Urinary bladder (tissue), 4 donors: ENCODE measurements around the gene C16orf95. TPM values are rescaled to one million over a fixed set of nuclear protein-coding genes. Genes with fewer than 3 reads are reported as not detected.

Experiments
- DNase-seq: peaks from one replicate; pipeline ENCODE4 v3.0.0-alpha.2; 2015; ENCODE audit errors: extremely low spot score
- H3K27ac ChIP-seq: one replicate; pipeline ENCODE4 v1.5.1; 2013; ENCODE audit warnings: low read depth, mild to moderate bottlenecking, moderate library complexity
- H3K36me3 ChIP-seq: one replicate; pipeline ENCODE4 v1.6.1; 2013; ENCODE audit warnings: mild to moderate bottlenecking, moderate library complexity; ENCODE audit not compliant: insufficient read depth
- H3K4me1 ChIP-seq: one replicate; pipeline ENCODE4 v1.6.1; 2013; ENCODE audit warnings: mild to moderate bottlenecking, moderate library complexity; ENCODE audit not compliant: insufficient read depth
- H3K4me3 ChIP-seq: one replicate; pipeline ENCODE4 v1.5.1; 2013; ENCODE audit warnings: low read depth, low read length
- WGBS: extraction: QIAGEN DNeasy Blood & Tissue Kit; methylation state at CpG from one replicate; pipeline ENCODE4 v1.1.7; 2013; 5-methylcytosine and 5-hydroxymethylcytosine counted together
- polyA plus RNA-seq: library from polyadenylated mRNA; stranded (reverse); fragments of 200-250 nt; gene quantifications from one replicate; pipeline ENCODE4 v1.2.3, GENCODE V29; 2013
- total RNA-seq: library from RNA; depleted of rRNA; stranded (reverse); fragments of >200 nt; gene quantifications from one replicate; pipeline ENCODE4 v1.2.3, GENCODE V29; 2014
- donor health status: healthy with polysubstance abuse.
- donor health status: healthy.

C16orf95 gene
- total and polyA plus RNA-seq, 2 donors: 1.5 to 2.8 TPM

GRCh38 chr16:87353613-87354012 is 36.4 kb upstream of the C16orf95 start:
- H3K27ac ChIP-seq: no peak overlapping the region
- peaks cover 2% of the 10 kb centered on the region for H3K4me1 ChIP-seq
- H3K36me3 ChIP-seq: no peaks in the 10 kb centered on the region
- H3K4me3 ChIP-seq: no peak overlapping the region
- DNase-seq: no peak
- 96% methylated on average over 17 of the region's 17 CpGs for WGBS

GRCh38 chr16:87352818-87353217 is 35.6 kb upstream of the C16orf95 start:
- WGBS: 96% methylated on average over 15 of the region's 15 CpGs
- H3K4me1 ChIP-seq: peaks cover 2% of the 10 kb centered on the region
- no peak overlapping the region for H3K4me3 ChIP-seq
- DNase-seq: no peak
- no peaks in the 10 kb centered on the region for H3K36me3 ChIP-seq
- H3K27ac ChIP-seq: no peak overlapping the region

GRCh38 chr16:87351320-87351698 is 34.1 kb upstream of the C16orf95 start:
- 31% methylated on average over 9 of the region's 9 CpGs for WGBS
- H3K27ac ChIP-seq: peak overlapping the region; percentile 16
- peaks cover 2% of the 10 kb centered on the region for H3K36me3 ChIP-seq
- DNase-seq: no peak
- peaks cover 2% of the 10 kb centered on the region for H3K4me1 ChIP-seq
- no peak overlapping the region for H3K4me3 ChIP-seq

- no peak for DNase-seq
Measured at GRCh38 chr16:87350681-87351319, 33.6 kb upstream of the C16orf95 start.

GRCh38 chr16:87350031-87350430 is 32.8 kb upstream of the C16orf95 start:
- no peak for DNase-seq
- Histone ChIP-seq H3K4me1 (peaks cover 2% of the 10 kb centered on the region), H3K4me3 (no peak overlapping the region), H3K27ac (no peak overlapping the region), H3K36me3 (peaks cover 2% of the 10 kb centered on the region)
- WGBS: 84% methylated on average over 8 of the region's 8 CpGs

More at GRCh38 chr16:87350681-87351319, 33.6 kb upstream of the C16orf95 start:
- Histone ChIP-seq H3K4me3 (no peak overlapping the region), H3K27ac (no peak overlapping the region), H3K4me1 (peaks cover 2% of the 10 kb centered on the region), H3K36me3 (peaks cover 2% of the 10 kb centered on the region)
- WGBS: 28% methylated on average over 23 of the region's 23 CpGs

GRCh38 chr16:87348616-87349157 is 31.5 kb upstream of the C16orf95 start:
- peaks cover 2% of the 10 kb centered on the region for H3K36me3 ChIP-seq
- no peak for DNase-seq
- H3K27ac ChIP-seq: no peak overlapping the region
- H3K4me3 ChIP-seq: no peak overlapping the region
- peaks cover 2% of the 10 kb centered on the region for H3K4me1 ChIP-seq
- WGBS: 88% methylated on average over 13 of the region's 13 CpGs

GRCh38 chr16:87347932-87348615 is 30.9 kb upstream of the C16orf95 start:
- DNase-seq: no peak
- no peak overlapping the region for H3K27ac ChIP-seq
- H3K4me3 ChIP-seq: no peak overlapping the region
- H3K36me3 ChIP-seq: peaks cover 2% of the 10 kb centered on the region
- H3K4me1 ChIP-seq: peaks cover 2% of the 10 kb centered on the region
- whole genome bisulfite sequencing: 94% methylated on average over 13 of the region's 13 CpGs

- Histone ChIP-seq H3K4me3 (no peak overlapping the region), H3K36me3 (peaks cover 6% of the 10 kb centered on the region), H3K27ac (no peak overlapping the region), H3K4me1 (no peaks in the 10 kb centered on the region)
- 93% methylated on average over 21 of the region's 21 CpGs for WGBS
- DNase-seq: no peak
Measured at GRCh38 chr16:87346517-87347060, 29.4 kb upstream of the C16orf95 start.

- Histone ChIP-seq H3K4me3 (no peak overlapping the region), H3K36me3 (peaks cover 6% of the 10 kb centered on the region), H3K4me1 (no peaks in the 10 kb centered on the region), H3K27ac (no peak overlapping the region)
- DNase-seq: no peak
- WGBS: 93% methylated on average over 28 of the region's 28 CpGs
Measured at GRCh38 chr16:87345726-87346424, 28.7 kb upstream of the C16orf95 start.

GRCh38 chr16:87344931-87345631 is 27.9 kb upstream of the C16orf95 start:
- Histone ChIP-seq H3K4me3 (no peak overlapping the region), H3K27ac (no peak overlapping the region), H3K4me1 (no peaks in the 10 kb centered on the region), H3K36me3 (peaks cover 6% of the 10 kb centered on the region)
- no peak for DNase-seq
- 71% methylated on average over 17 of the region's 17 CpGs for WGBS

GRCh38 chr16:87344165-87344930 is 27.2 kb upstream of the C16orf95 start:
- no peak overlapping the region for H3K4me3 ChIP-seq
- H3K27ac ChIP-seq: no peak overlapping the region
- DNase-seq: no peak
- no peaks in the 10 kb centered on the region for H3K4me1 ChIP-seq
- peaks cover 6% of the 10 kb centered on the region for H3K36me3 ChIP-seq
- WGBS: 87% methylated on average over 34 of the region's 34 CpGs

GRCh38 chr16:87343753-87344050 is 26.5 kb upstream of the C16orf95 start:
- H3K36me3 ChIP-seq: peaks cover 6% of the 10 kb centered on the region
- WGBS: 89% methylated on average over 11 of the region's 11 CpGs
- no peak for DNase-seq

More at GRCh38 chr16:87343753-87344050, 26.5 kb upstream of the C16orf95 start:
- Histone ChIP-seq H3K27ac (no peak overlapping the region), H3K4me3 (no peak overlapping the region), H3K4me1 (no peaks in the 10 kb centered on the region)
